Chondrocyte (in vitro differentiated cells): ENCODE measurements around the gene SIPA1. TPM values are rescaled to one million over a fixed set of nuclear protein-coding genes. Genes with fewer than 3 reads are reported as not detected.

Source experiments
- DNase-seq: peaks from one replicate; pipeline ENCODE4 v3.0.0; 2021; ENCODE audit warnings: mixed read lengths, low spot score
- H3K27ac Mint-ChIP-seq: one replicate; pipeline ENCODE4 v1.8.0; 2021; ENCODE audit warnings: mild to moderate bottlenecking, moderate library complexity, mixed read lengths; ENCODE audit not compliant: unreplicated experiment
- H3K27me3 Mint-ChIP-seq: 2 replicates; pipeline ENCODE4 v1.8.0; 2021; ENCODE audit warnings: low read depth, mixed read lengths
- H3K36me3 Mint-ChIP-seq: 2 replicates; pipeline ENCODE4 v1.8.0; 2021; ENCODE audit warnings: low read depth, mixed read lengths
- H3K4me1 Mint-ChIP-seq: 2 replicates; pipeline ENCODE4 v1.8.0; 2021; ENCODE audit warnings: low read depth, mild to moderate bottlenecking, mixed read lengths
- H3K4me3 Mint-ChIP-seq: one replicate; pipeline ENCODE4 v1.8.0; 2021; ENCODE audit warnings: mild to moderate bottlenecking, moderate library complexity, mixed read lengths; ENCODE audit not compliant: unreplicated experiment
- H3K9me3 Mint-ChIP-seq: 2 replicates; pipeline ENCODE4 v1.8.0; 2021; ENCODE audit warnings: low read depth, mixed read lengths
- CTCF ChIP-seq: fragments of 200-600 bp; sonication (generic); IDR thresholded peaks from 2 replicates; pipeline ENCODE4 v1.5.0; 2021; ENCODE audit warnings: antibody characterized with exemption, mild to moderate bottlenecking, moderate library complexity
- total RNA-seq: library from RNA; stranded (reverse); gene quantifications from 3 replicates; pipeline ENCODE4 v1.2.1, GENCODE V29; 2021

The SIPA1 gene
- total RNA-seq, 1 donor from 2014 or later = 22.7 TPM

DNA sequence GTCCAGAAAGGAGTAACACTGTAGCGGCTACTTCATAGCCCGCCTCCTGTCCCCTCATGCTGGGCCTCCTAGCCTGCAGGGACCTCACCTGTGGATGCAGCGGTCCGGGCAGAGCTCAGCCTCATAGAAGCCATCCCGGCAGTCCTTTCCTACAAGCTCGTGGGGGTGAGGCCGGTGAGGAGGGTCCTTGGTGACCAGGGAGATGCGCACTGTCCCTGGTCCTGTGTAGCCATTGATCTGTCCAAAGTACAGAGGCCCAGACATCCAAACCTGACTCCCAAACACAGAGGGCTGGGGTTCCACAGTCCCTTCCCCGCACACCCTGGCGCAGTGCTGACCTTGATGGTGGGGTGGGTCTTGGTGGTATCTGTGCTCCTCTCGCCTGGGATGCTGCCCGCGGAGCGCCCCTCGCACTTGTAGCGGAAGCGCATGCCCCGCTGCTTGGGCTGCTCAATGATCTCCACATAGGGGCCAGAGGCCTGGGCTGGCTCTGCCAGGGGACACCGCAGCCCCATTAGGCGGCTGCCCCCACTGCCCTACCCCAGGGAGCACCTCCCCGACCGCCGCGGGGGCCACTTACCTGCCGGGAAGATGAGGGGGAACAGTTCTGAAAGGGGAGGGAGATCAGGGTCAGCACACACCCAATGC lies 23.8 kb downstream of the SIPA1 start:
- no peaks in the 10 kb centered on the region for H3K9me3 Mint-ChIP-seq
- H3K27me3 Mint-ChIP-seq = no peaks in the 10 kb centered on the region
- TF ChIP-seq CTCF = no peak
- H3K4me1 Mint-ChIP-seq = peaks cover 17% of the 10 kb centered on the region
- peak overlapping the region; percentile 79 for H3K4me3 Mint-ChIP-seq
- DNase-seq = peak; percentile 89
- H3K36me3 Mint-ChIP-seq = peaks cover 27% of the 10 kb centered on the region
- peak overlapping the region; percentile 87 for H3K27ac Mint-ChIP-seq

DNA sequence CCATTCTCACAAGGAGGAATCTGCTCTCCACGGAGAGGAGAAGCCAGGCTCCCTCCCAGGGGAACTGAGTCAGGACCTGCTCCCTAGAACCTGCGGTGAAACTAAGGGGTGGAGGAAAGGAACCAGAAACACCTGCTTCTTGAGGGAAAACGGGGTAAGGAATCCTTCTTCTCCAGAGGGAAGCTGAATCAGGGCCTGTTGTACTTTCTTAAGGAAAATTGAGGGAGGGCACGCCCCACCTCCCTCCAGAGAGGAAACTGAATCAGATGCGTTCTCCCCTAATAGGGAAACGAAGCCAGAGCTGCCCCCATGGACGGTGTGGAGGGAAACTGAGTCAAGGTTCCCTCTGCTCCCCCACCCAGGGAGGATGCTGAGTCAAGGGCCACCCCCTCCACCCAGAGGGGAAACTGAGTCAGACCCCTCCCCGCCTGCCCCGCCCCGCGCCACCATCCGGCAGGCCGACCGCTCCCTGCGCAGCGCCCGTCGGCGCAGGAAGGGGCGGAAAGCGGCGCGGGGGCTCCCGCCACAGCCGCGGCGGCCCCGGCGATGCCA lies 24.4 kb downstream of the SIPA1 start:
- H3K4me1 Mint-ChIP-seq = peaks cover 17% of the 10 kb centered on the region
- H3K9me3 Mint-ChIP-seq = no peaks in the 10 kb centered on the region
- peak overlapping the region; percentile 87 for H3K27ac Mint-ChIP-seq
- peaks cover 21% of the 10 kb centered on the region for H3K36me3 Mint-ChIP-seq
- peak overlapping the region; percentile 79 for H3K4me3 Mint-ChIP-seq
- no peak for TF ChIP-seq CTCF
- no peaks in the 10 kb centered on the region for H3K27me3 Mint-ChIP-seq
- peak; percentile 67 for DNase-seq

DNA sequence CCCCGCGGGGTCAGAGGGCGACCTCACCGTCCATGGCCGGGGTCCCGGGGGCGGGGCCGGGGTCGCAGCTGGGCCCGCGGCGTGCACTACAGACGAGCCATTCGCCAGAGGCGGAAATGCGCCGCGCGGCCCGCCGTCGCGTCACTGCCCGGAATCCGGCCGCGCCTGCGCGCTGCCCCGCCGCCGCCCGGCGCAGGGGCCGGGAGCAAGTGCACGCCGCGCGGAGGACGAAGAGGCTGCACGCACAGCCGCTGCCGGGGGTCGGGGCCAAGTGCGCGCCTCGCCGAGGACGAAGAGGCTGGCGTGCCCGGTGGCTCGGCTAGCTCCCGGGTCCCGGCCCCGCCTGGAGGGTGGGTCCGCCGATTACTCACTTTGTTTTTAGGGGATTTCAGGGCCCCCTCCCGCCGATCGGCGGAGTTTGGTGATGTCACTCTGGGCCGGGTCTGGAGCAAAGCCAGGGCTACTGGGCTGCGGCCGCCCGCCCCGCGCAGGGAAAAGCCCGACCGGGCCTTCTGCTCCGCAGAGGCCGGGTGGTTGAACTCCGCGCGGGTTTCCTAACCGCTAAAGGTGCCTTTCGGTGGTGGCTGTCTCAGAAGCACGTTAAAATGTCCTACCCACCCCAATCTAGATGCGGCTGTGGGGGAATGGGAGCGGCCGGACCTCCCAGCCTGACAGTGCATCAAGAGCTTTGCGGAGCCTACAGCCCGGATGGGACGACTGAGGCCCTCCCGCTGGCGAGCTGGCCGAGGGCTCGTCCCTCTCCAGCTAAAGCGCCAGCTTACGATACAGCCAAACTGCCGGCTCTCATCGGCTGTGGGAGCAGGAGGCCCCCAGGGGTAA lies 25.1 kb downstream of the SIPA1 start, which contains the start of gene RELA:
Gene RELA, minus strand, starts transcription at position 118 of the 840 bp plus-strand sequence. Its CDS starts 84 bp downstream, at position 34.
- Mint-ChIP-seq H3K27ac (peak within 1 kb of the TSS; percentile 97), H3K27me3 (no peaks in the 10 kb centered on the region), H3K36me3 (peaks cover 18% of the 10 kb centered on the region), H3K4me1 (peaks cover 17% of the 10 kb centered on the region), H3K4me3 (peak within 1 kb of the TSS; percentile 82), H3K9me3 (no peaks in the 10 kb centered on the region)
- peak; percentile 97 for DNase-seq
- TF ChIP-seq CTCF = no peak

GRCh38 chr11:65663639-65664200 lies 25.8 kb downstream of the SIPA1 start:
- DNase-seq = peak; percentile 75
- peaks cover 15% of the 10 kb centered on the region for H3K36me3 Mint-ChIP-seq
- no peak for TF ChIP-seq CTCF

More at GRCh38 chr11:65663639-65664200, 25.8 kb downstream of the SIPA1 start:
- H3K27ac Mint-ChIP-seq = peak overlapping the region; percentile 97
- no peaks in the 10 kb centered on the region for H3K9me3 Mint-ChIP-seq
- peaks cover 17% of the 10 kb centered on the region for H3K4me1 Mint-ChIP-seq
- H3K27me3 Mint-ChIP-seq = no peaks in the 10 kb centered on the region
- peak overlapping the region; percentile 82 for H3K4me3 Mint-ChIP-seq
